Naive B cell (primary cell): ENCODE measurements around the gene CNGB1. TPM values are rescaled to one million over a fixed set of nuclear protein-coding genes. Genes with fewer than 3 reads are reported as not detected.
"Not testable (repeated sequence)": the region's sequence is repeated elsewhere in the genome, so short reads cannot be mapped to it uniquely, and the experiment has no call there.

Source experiments
- ATAC-seq, 2 donors: fragments of 150-1000 bp; cut with Tn5 transposase; 2 replicates each; pipeline ENCODE4 v1.10.0; 2021; ENCODE audit warnings: low read depth in 2 of 2, mild to moderate bottlenecking in 2 of 2, moderate library complexity in 2 of 2
- DNase-seq: peaks from one replicate; pipeline ENCODE4 v3.0.0; 2022
- H3K27ac Mint-ChIP-seq, 6 donors: one replicate each; pipeline ENCODE4 v1.8.0; 2020 to 2022; ENCODE audit warnings: mild to moderate bottlenecking in 6 of 6, mixed read lengths in 6 of 6, moderate library complexity in 5 of 6, inconsistent platforms in 2 of 6
- H3K27me3 Mint-ChIP-seq, 3 donors: one replicate each; pipeline ENCODE4 v1.8.0; 2021 to 2022; ENCODE audit warnings: mixed read lengths in 3 of 3, mild to moderate bottlenecking in 1 of 3
- H3K36me3 Mint-ChIP-seq, 2 donors: one replicate each; pipeline ENCODE4 v1.8.0; 2020 to 2022; ENCODE audit warnings: mixed read lengths in 2 of 2, inconsistent platforms in 1 of 2, mild to moderate bottlenecking in 1 of 2
- H3K4me1 Mint-ChIP-seq, 3 donors: one replicate each; pipeline ENCODE4 v1.8.0; 2020 to 2022; ENCODE audit warnings: mixed read lengths in 3 of 3, inconsistent platforms in 1 of 3, mild to moderate bottlenecking in 1 of 3, moderate library complexity in 1 of 3
- H3K4me3 Mint-ChIP-seq, 8 donors: one replicate each; pipeline ENCODE4 v1.8.0; 2020 to 2022; ENCODE audit warnings: mild to moderate bottlenecking in 8 of 8, mixed read lengths in 8 of 8, moderate library complexity in 8 of 8, inconsistent platforms in 2 of 8
- H3K9me3 Mint-ChIP-seq, 7 donors: one replicate each; pipeline ENCODE4 v1.8.0; 2020 to 2022; ENCODE audit warnings: mixed read lengths in 7 of 7, mild to moderate bottlenecking in 5 of 7, inconsistent platforms in 2 of 7, moderate library complexity in 1 of 7
- polyA plus RNA-seq, 6 donors: library from polyadenylated mRNA; unstranded; fragments of 300-500 nt; fragmentation: Illumina TruSeq; gene quantifications; one replicate each; pipeline ENCODE4 v1.2.3, GENCODE V29; 2021; ENCODE audit warnings: low read depth in 6 of 6

CNGB1 gene
- polyA plus RNA-seq, 6 donors from 2014 or later = not detected

- Mint-ChIP-seq H3K4me3 (no peak overlapping the region), H3K27ac (no peak overlapping the region), H3K27me3 (peaks cover 6 to 26% (median 20%) of the 10 kb centered on the region in 3 donors), H3K9me3 (no peaks in the 10 kb centered on the region), H3K4me1 (peaks cover 0 to 4% (median 0%) of the 10 kb centered on the region in 3 donors), H3K36me3 (no peaks in the 10 kb centered on the region)
- ATAC-seq (no peak), DNase-seq (no peak)
These were observed 104.4 kb downstream of the CNGB1 start for GRCh38 chr16:57866529-57866918.

DNA sequence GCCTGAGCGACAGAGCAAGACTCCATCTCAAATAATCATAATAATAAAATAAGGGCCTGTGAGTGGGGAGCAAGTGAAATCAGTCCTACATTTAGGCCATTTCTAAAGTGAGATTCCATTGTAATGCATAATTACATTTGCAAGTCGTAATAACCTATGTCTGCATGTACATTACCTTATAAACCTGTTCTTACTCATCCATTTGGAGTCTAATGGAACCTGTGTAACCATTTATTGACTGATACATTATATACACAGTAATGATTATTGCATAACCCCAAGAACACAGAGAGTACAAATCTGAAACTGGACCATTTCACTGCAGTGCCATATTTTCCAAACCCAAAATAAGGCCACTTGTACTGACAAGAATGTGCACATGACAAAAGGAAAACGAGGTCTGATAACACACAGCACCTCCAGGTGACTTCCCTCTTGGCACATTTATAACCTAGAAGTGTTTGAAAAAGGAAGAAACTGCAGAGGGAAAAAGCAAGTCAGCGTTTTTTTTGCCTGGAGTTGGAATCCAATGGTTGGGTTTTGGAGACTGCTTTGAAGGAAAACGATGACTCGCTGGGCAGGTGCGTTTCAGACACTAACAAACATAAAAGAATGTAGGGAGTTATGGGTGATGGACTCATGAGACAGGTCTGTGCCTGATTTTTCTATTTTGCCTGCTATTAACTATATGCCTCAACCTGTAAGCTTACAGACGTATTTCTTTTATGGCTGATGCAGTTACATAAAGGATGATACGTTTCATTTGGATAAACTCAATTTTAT lies 105.0 kb downstream of the CNGB1 start:
- H3K4me1 Mint-ChIP-seq = peaks cover 0 to 3% (median 0%) of the 10 kb centered on the region in 3 donors
- no peaks in the 10 kb centered on the region for H3K36me3 Mint-ChIP-seq
- peaks cover 12 to 32% (median 20%) of the 10 kb centered on the region in 3 donors for H3K27me3 Mint-ChIP-seq
- no peak overlapping the region for H3K4me3 Mint-ChIP-seq
- no peak for ATAC-seq
- DNase-seq = no peak
- H3K9me3 Mint-ChIP-seq = peaks cover 0 to 2% (median 0%) of the 10 kb centered on the region in 7 donors
- no peak overlapping the region for H3K27ac Mint-ChIP-seq

DNA sequence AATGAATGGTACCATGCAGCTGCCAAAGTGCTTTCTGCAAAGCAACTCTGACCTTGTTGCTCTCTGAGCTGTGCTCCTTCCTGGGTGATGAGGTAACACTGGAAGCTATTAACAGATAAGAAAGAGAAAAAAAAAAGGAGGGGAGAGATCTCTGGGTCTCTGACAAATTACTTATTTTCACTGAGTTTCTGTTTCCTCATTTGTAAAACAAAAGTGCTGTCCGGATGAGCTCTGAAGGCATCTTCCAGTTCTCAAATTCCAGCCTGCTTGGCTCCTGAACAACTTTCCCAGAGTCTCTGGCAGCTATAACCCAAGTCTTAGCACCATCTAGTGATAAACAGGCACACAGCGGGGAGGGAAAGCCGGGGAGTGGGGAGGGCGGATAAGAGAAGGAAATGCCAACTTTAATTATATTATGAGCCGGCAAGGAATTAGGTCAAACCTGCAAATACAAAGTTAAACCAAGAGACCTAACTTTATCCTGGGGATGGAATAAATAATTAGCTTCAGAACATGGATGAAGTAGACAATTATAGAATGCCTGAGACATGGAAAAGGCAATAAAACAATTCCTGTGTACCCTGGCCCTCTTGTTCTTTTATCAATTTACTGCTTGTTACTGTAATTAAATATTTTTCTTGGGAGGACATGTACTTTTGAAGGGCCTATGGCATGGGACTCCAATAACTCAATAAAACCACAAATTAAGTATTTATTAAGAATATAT lies 107.3 kb downstream of the CNGB1 start:
- peaks cover 0 to 3% (median 0%) of the 10 kb centered on the region in 7 donors for H3K9me3 Mint-ChIP-seq
- peaks cover 0 to 2% (median 0%) of the 10 kb centered on the region in 3 donors for H3K4me1 Mint-ChIP-seq
- no peaks in the 10 kb centered on the region for H3K36me3 Mint-ChIP-seq
- no peak for ATAC-seq
- H3K27ac Mint-ChIP-seq = peak overlapping the region in 1 of 6 donors; percentile 47
- no peak overlapping the region for H3K4me3 Mint-ChIP-seq
- DNase-seq = no peak
- peaks cover 12 to 24% (median 16%) of the 10 kb centered on the region in 3 donors for H3K27me3 Mint-ChIP-seq

GRCh38 chr16:57862698-57863433 lies 108.1 kb downstream of the CNGB1 start:
- Mint-ChIP-seq H3K27ac (no peak overlapping the region), H3K4me3 (no peak overlapping the region), H3K9me3 (peaks cover 0 to 4% (median 2%) of the 10 kb centered on the region in 7 donors), H3K36me3 (no peaks in the 10 kb centered on the region), H3K4me1 (peaks cover 0 to 2% (median 0%) of the 10 kb centered on the region in 3 donors), H3K27me3 (peaks cover 18 to 30% (median 22%) of the 10 kb centered on the region in 3 donors)
- DNase-seq = no peak
- ATAC-seq = no peak

DNA sequence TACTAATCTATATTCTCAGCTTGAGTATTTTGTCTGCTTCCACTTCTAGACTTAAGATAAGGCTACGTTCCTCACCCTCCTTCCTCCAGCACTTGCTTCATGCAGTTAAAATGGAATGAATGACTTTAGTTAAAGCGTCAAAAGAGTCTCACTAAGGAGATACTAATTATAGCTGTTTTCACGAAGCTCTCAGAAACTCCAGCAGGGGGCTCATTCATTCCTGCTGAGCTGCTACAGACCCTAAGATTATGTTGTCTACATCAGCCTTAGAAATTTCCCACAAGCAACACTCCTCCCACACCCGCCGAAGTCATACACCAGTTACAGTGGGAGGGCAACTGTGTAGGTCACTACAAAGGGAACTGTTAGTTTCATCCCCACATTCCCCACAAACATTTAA lies 111.6 kb downstream of the CNGB1 start:
- DNase-seq (no peak), ATAC-seq (no peak)
- peaks cover 2 to 21% (median 11%) of the 10 kb centered on the region in 7 donors for H3K9me3 Mint-ChIP-seq
- peaks cover 25 to 31% (median 29%) of the 10 kb centered on the region in 3 donors for H3K27me3 Mint-ChIP-seq
- no peak overlapping the region for H3K27ac Mint-ChIP-seq
- no peaks in the 10 kb centered on the region for H3K36me3 Mint-ChIP-seq
- H3K4me3 Mint-ChIP-seq = no peak overlapping the region
- peaks cover 0 to 2% (median 0%) of the 10 kb centered on the region in 3 donors for H3K4me1 Mint-ChIP-seq

DNA sequence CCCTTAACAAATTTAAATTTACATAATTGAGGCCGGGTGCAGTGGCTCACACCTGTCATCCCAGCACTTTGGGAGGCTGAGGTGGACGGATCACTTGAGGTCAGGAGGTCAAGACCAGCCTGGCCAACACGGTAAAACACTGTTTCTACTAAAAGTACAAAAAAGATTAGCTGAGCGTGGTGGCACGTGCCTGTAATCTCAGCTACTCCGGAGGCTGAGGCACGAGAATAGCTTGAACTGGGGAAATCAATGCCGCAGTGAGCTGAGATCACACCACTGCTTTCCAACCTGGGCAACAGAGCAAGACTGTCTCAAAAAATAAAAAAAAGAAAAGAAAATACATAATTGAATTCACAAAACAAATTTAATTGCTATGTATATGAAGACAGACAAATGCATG lies 112.3 kb downstream of the CNGB1 start:
- no peak overlapping the region for H3K4me3 Mint-ChIP-seq
- ATAC-seq (no peak), DNase-seq (no peak)
- no peak overlapping the region for H3K27ac Mint-ChIP-seq
- peaks cover 2 to 21% (median 11%) of the 10 kb centered on the region in 7 donors for H3K9me3 Mint-ChIP-seq
- H3K27me3 Mint-ChIP-seq = peaks cover 25 to 30% (median 29%) of the 10 kb centered on the region in 3 donors
- no peaks in the 10 kb centered on the region for H3K36me3 Mint-ChIP-seq
- H3K4me1 Mint-ChIP-seq = peaks cover 0 to 2% (median 0%) of the 10 kb centered on the region in 3 donors

GRCh38 chr16:57857991-57858390 lies 112.9 kb downstream of the CNGB1 start:
- peaks cover 23 to 24% (median 24%) of the 10 kb centered on the region in 3 donors for H3K27me3 Mint-ChIP-seq
- not testable (repeated sequence) for H3K4me1 Mint-ChIP-seq, ATAC-seq, H3K4me3 Mint-ChIP-seq, H3K36me3 Mint-ChIP-seq, DNase-seq, H3K27ac Mint-ChIP-seq
- peaks cover 2 to 21% (median 11%) of the 10 kb centered on the region in 7 donors for H3K9me3 Mint-ChIP-seq

DNA sequence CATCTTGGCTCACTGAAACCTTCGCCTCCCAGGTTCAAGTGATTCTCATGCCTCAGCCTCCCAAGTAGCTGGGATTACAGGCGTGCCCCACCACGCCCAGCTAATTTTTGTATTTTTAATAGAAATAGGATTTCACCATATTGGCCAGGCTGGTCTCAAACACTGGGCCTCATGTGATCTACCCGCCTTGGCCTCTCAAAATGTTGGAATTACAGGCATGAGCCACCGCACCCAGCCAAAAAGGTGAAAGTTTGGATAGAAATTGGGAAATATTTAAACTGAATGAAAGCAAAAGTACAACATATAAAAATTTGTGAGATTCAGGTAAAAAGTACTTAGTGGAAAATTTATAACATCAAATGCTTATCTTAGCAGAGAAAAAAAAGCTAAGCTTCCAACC lies 115.7 kb downstream of the CNGB1 start:
- H3K4me1 Mint-ChIP-seq = no peaks in the 10 kb centered on the region
- H3K4me3 Mint-ChIP-seq = no peak overlapping the region
- DNase-seq = no peak
- ATAC-seq = no peak
- peaks cover 0 to 21% (median 11%) of the 10 kb centered on the region in 7 donors for H3K9me3 Mint-ChIP-seq
- peaks cover 22 to 28% (median 23%) of the 10 kb centered on the region in 3 donors for H3K27me3 Mint-ChIP-seq
- H3K27ac Mint-ChIP-seq = no peak overlapping the region
- no peaks in the 10 kb centered on the region for H3K36me3 Mint-ChIP-seq

GRCh38 chr16:57852189-57852588 lies 118.7 kb downstream of the CNGB1 start:
- no peak overlapping the region for H3K27ac Mint-ChIP-seq
- H3K27me3 Mint-ChIP-seq = peaks cover 13 to 27% (median 14%) of the 10 kb centered on the region in 3 donors
- H3K9me3 Mint-ChIP-seq = peaks cover 0 to 12% (median 7%) of the 10 kb centered on the region in 7 donors
- no peak overlapping the region for H3K4me3 Mint-ChIP-seq
- H3K36me3 Mint-ChIP-seq = no peaks in the 10 kb centered on the region
- DNase-seq (no peak), ATAC-seq (no peak)
- H3K4me1 Mint-ChIP-seq = no peaks in the 10 kb centered on the region

- H3K4me3 Mint-ChIP-seq = no peak overlapping the region
- DNase-seq = no peak
- no peaks in the 10 kb centered on the region for H3K36me3 Mint-ChIP-seq
- peaks cover 0 to 2% (median 0%) of the 10 kb centered on the region in 3 donors for H3K4me1 Mint-ChIP-seq
- peaks cover 10 to 32% (median 13%) of the 10 kb centered on the region in 3 donors for H3K27me3 Mint-ChIP-seq
- no peak for ATAC-seq
- peaks cover 0 to 4% (median 0%) of the 10 kb centered on the region in 7 donors for H3K9me3 Mint-ChIP-seq
- no peak overlapping the region for H3K27ac Mint-ChIP-seq
These were observed 122.7 kb downstream of the CNGB1 start for GRCh38 chr16:57848181-57848580.

- not testable (repeated sequence) for DNase-seq, H3K4me1 Mint-ChIP-seq, H3K9me3 Mint-ChIP-seq, H3K36me3 Mint-ChIP-seq, ATAC-seq
- Mint-ChIP-seq H3K27me3 (peaks cover 7 to 28% (median 13%) of the 10 kb centered on the region in 3 donors), H3K27ac (peak overlapping the region in 1 of 6 donors; percentile 38), H3K4me3 (peak overlapping the region in 1 of 8 donors; percentile 49)
These were observed 124.0 kb downstream of the CNGB1 start for GRCh38 chr16:57846931-57847330.

- Mint-ChIP-seq H3K4me1 (peaks cover 0 to 2% (median 0%) of the 10 kb centered on the region in 3 donors), H3K36me3 (no peaks in the 10 kb centered on the region), H3K4me3 (no peak overlapping the region), H3K27me3 (peaks cover 5 to 22% (median 13%) of the 10 kb centered on the region in 3 donors), H3K27ac (no peak overlapping the region), H3K9me3 (peaks cover 0 to 4% (median 0%) of the 10 kb centered on the region in 7 donors)
- ATAC-seq (no peak), DNase-seq (no peak)
These were observed 124.7 kb downstream of the CNGB1 start for GRCh38 chr16:57846078-57846697.

DNA sequence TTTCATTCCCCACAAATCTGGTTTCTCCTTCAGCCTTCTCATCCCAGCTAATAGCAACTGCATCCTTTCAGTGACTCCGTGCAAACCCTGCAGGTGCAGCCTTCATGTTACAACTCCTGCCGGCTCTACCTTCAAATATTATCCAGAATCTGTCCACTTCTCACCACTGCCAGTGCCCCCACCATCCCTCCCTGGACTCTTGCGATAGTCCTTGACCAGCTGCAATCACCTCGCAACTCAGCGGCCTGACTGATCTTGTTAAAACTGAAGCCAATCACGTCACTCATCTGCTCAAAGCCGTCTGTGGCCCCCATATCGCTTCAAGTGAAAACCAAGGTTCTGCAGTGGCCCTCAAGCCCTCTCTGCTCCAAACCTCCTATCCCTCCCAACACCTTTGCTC lies 125.8 kb downstream of the CNGB1 start:
- no peaks in the 10 kb centered on the region for H3K36me3 Mint-ChIP-seq
- ATAC-seq (no peak), DNase-seq (no peak)
- H3K27ac Mint-ChIP-seq = no peak overlapping the region
- peaks cover 0 to 4% (median 0%) of the 10 kb centered on the region in 7 donors for H3K9me3 Mint-ChIP-seq
- H3K27me3 Mint-ChIP-seq = peaks cover 0 to 23% (median 7%) of the 10 kb centered on the region in 3 donors
- peaks cover 0 to 2% (median 0%) of the 10 kb centered on the region in 3 donors for H3K4me1 Mint-ChIP-seq
- no peak overlapping the region for H3K4me3 Mint-ChIP-seq
